Skeletal muscle tissue (tissue), 1 donor: ENCODE measurements around the gene GSTA1. TPM values are rescaled to one million over a fixed set of nuclear protein-coding genes. Genes with fewer than 3 reads are reported as not detected.

Experiments
- total RNA-seq: library from RNA; depleted of rRNA; stranded (reverse); fragments of >200 nt; gene quantifications from one replicate; pipeline ENCODE4 v1.2.3, GENCODE V29; 2014

Gene GSTA1
- total RNA-seq, 1 donor from 2014 or later, result not detected

Other genes starting within 250 kb of the GSTA1 start
- 13.6 TPM for gene TRAM2, start 226.8 kb downstream of the GSTA1 start, total RNA-seq
- gene TMEM14A, start 132.7 kb downstream of the GSTA1 start, total RNA-seq, result 7.3 TPM
- gene GSTA2, start 40.3 kb downstream of the GSTA1 start, total RNA-seq, result under 0.01 TPM
- gene GSTA5, start 37.0 kb upstream of the GSTA1 start, total RNA-seq, result not detected
- not detected for gene GSTA3, start 105.9 kb upstream of the GSTA1 start, total RNA-seq
- 35.5 TPM for gene GSTA4, start 191.5 kb upstream of the GSTA1 start, total RNA-seq